ENCODE data around the gene ATG4C. TPM values are rescaled to one million over a fixed set of nuclear protein-coding genes. Genes with fewer than 3 reads are reported as not detected.

The ATG4C gene
- total RNA-seq, 1 experiment from 2014 or later, result 13.8 TPM

GRCh38 chr1:62876535-62876934, 92.6 kb downstream of the ATG4C start:
- ChIA-PET CTCF (no interaction called here), POLR2A (ENCODE audit: unreplicated experiment) (interaction anchor here (0.5 kb wide), 1 partner anchor 11 kb away, joined by 3 read pairs; no protein-coding TSS in a partner anchor)
- no peak for TF ChIP-seq EZH2 (IDR thresholded peaks at IDR 0.05; ENCODE audit: low read depth)
- TF ChIP-seq, protein P1, sequence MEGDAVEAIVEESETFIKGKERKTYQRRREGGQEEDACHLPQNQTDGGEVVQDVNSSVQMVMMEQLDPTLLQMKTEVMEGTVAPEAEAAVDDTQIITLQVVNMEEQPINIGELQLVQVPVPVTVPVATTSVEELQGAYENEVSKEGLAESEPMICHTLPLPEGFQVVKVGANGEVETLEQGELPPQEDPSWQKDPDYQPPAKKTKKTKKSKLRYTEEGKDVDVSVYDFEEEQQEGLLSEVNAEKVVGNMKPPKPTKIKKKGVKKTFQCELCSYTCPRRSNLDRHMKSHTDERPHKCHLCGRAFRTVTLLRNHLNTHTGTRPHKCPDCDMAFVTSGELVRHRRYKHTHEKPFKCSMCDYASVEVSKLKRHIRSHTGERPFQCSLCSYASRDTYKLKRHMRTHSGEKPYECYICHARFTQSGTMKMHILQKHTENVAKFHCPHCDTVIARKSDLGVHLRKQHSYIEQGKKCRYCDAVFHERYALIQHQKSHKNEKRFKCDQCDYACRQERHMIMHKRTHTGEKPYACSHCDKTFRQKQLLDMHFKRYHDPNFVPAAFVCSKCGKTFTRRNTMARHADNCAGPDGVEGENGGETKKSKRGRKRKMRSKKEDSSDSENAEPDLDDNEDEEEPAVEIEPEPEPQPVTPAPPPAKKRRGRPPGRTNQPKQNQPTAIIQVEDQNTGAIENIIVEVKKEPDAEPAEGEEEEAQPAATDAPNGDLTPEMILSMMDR (conservative IDR thresholded peaks at IDR 0.05), result no peak
- DNase-seq, result no peak
- Histone ChIP-seq H2AFZ (no peak overlapping the region), H3K9me2 (ENCODE audit: insufficient read depth) (no peaks in the 10 kb centered on the region), H3K36me3 (ENCODE audit: low read depth) (no peaks in the 10 kb centered on the region), H4K20me1 (ENCODE audit: insufficient read depth) (no peaks in the 10 kb centered on the region), H3K4me1 (replicated peaks; ENCODE audit: insufficient read depth) (no peaks in the 10 kb centered on the region), H3F3A (ENCODE audit: insufficient read depth, low read depth) (no peaks in the 10 kb centered on the region), H3K4me2 (no peak overlapping the region), H3K4me3 (no peak overlapping the region), H3K27me3 (ENCODE audit: insufficient read depth, low read depth) (peaks cover 18% of the 10 kb centered on the region; the same call in 1 of the 2 replicates), H3K27ac (no peak overlapping the region), H3K79me2 (ENCODE audit: low read depth) (no peaks in the 10 kb centered on the region), H3K9me3 (ENCODE audit: insufficient read depth, low read depth) (no peaks in the 10 kb centered on the region)
- no TSS peak for BruUV-seq (replicated peaks)
- intact Hi-C loops (cut with micrococcal nuclease; ENCODE audit: unreplicated experiment), result no loop called here

DNA sequence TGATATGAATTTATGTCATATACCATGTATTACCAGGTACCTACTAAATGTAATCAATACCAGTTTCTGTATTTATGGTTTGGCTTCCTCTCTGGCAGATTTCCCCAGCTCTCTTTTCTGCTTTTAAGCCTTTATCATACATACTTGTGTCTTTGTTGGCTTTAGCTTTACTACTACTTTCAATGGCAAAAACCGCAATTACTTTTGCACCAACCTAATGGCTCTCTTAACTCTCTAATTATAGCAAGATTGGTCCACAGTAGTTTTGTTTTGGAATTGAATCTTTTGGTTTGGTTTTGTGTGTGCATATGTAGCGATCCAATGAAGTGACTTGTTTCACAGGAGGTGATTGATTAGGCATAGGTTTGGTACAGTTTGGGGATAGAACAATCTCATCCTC, 93.6 kb downstream of the ATG4C start:
- CTCF ChIA-PET, result no interaction called here

DNA sequence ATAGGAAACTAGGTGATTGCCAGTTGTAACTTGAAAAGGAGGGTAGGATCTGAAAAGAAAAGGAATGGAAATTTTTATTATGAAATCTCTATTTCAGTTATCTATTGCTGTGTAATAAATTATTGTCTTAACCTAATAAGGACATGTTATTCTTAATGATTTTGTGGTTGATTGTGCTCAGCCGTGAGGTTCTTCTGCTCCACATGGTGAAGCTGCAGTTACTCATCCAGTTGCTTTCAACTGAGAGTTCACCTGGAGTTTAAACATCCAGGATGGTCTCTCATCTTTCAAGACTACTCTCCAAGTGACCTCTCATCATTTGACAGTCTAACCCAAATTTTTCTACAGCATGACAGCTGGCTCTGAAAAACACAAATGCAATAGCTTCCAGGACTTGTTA, 96.0 kb downstream of the ATG4C start:
- Histone ChIP-seq H3K27me3 (ENCODE audit: insufficient read depth, low read depth) (peaks cover 18% of the 10 kb centered on the region; the same call in 1 of the 2 replicates), H3K4me1 (replicated peaks; ENCODE audit: insufficient read depth) (no peaks in the 10 kb centered on the region), H3K4me2 (no peak overlapping the region), H3K9me3 (ENCODE audit: insufficient read depth, low read depth) (no peaks in the 10 kb centered on the region), H4K20me1 (ENCODE audit: insufficient read depth) (no peaks in the 10 kb centered on the region), H2AFZ (no peak overlapping the region), H3K27ac (no peak overlapping the region), H3F3A (ENCODE audit: insufficient read depth, low read depth) (no peaks in the 10 kb centered on the region), H3K9me2 (ENCODE audit: insufficient read depth) (no peaks in the 10 kb centered on the region), H3K79me2 (ENCODE audit: low read depth) (no peaks in the 10 kb centered on the region), H3K4me3 (no peak overlapping the region), H3K36me3 (ENCODE audit: low read depth) (no peaks in the 10 kb centered on the region)
- TF ChIP-seq, protein P1 (conservative IDR thresholded peaks at IDR 0.05), result no peak
- no peak for TF ChIP-seq EZH2 (IDR thresholded peaks at IDR 0.05; ENCODE audit: low read depth)
- CTCF ChIA-PET, result no interaction called here
- BruUV-seq (replicated peaks), result no TSS peak
- no peak for DNase-seq
- intact Hi-C loops (cut with micrococcal nuclease; ENCODE audit: unreplicated experiment), result no loop called here
- POLR2A ChIA-PET (ENCODE audit: unreplicated experiment), result no interaction called here

More for the DNA sequence above, 93.6 kb downstream of the ATG4C start:
- Histone ChIP-seq H3K9me3 (ENCODE audit: insufficient read depth, low read depth) (no peaks in the 10 kb centered on the region), H3F3A (ENCODE audit: insufficient read depth, low read depth) (no peaks in the 10 kb centered on the region), H3K4me2 (no peak overlapping the region), H3K27me3 (ENCODE audit: insufficient read depth, low read depth) (peaks cover 18% of the 10 kb centered on the region; the same call in 1 of the 2 replicates), H3K4me1 (replicated peaks; ENCODE audit: insufficient read depth) (no peaks in the 10 kb centered on the region), H3K36me3 (ENCODE audit: low read depth) (no peaks in the 10 kb centered on the region), H2AFZ (no peak overlapping the region), H3K9me2 (ENCODE audit: insufficient read depth) (no peaks in the 10 kb centered on the region), H3K79me2 (ENCODE audit: low read depth) (no peaks in the 10 kb centered on the region), H3K4me3 (no peak overlapping the region), H3K27ac (no peak overlapping the region), H4K20me1 (ENCODE audit: insufficient read depth) (no peaks in the 10 kb centered on the region)
- TF ChIP-seq, protein P1 (conservative IDR thresholded peaks at IDR 0.05), result no peak
- TF ChIP-seq EZH2 (IDR thresholded peaks at IDR 0.05; ENCODE audit: low read depth), result no peak
- POLR2A ChIA-PET (ENCODE audit: unreplicated experiment), result no interaction called here
- intact Hi-C loops (cut with micrococcal nuclease; ENCODE audit: unreplicated experiment), result no loop called here
- no TSS peak for BruUV-seq (replicated peaks)
- DNase-seq, result no peak

All from PC-9 (cell line).